Small intestine (tissue), 7 donors: ENCODE data around the gene CHMP3. TPM values are rescaled to one million over a fixed set of nuclear protein-coding genes. Genes with fewer than 3 reads are reported as not detected.

ENCODE experiments used
- DNase-seq, 2 donors: peaks; one replicate each; pipeline versions ENCODE4 v3.0.0 to v3.0.0-alpha.2; 2013
- FAIRE-seq: peaks from 2 replicates; lab custom pipeline; 2012; peaks lifted over from hg19 to GRCh38; lab: Jason Lieb, UNC
- H3K27ac ChIP-seq, 3 donors: one replicate each; pipeline ENCODE4 v1.5.1; 2013; ENCODE audit warnings: low read length in 2 of 3, mild to moderate bottlenecking in 2 of 3, control low read depth in 1 of 3, inconsistent platforms in 1 of 3, low read depth in 1 of 3, moderate library complexity in 1 of 3
- H3K27me3 ChIP-seq, 3 donors: one replicate each; pipeline ENCODE4 v1.6.1; 2013; ENCODE audit warnings: low read length in 3 of 3, inconsistent platforms in 1 of 3; ENCODE audit not compliant: control insufficient read depth in 3 of 3, insufficient read depth in 3 of 3
- H3K36me3 ChIP-seq, 3 donors: one replicate each; pipeline ENCODE4 v1.6.1; 2013; ENCODE audit warnings: low read length in 3 of 3, inconsistent platforms in 1 of 3, low read depth in 1 of 3, mild to moderate bottlenecking in 1 of 3, moderate library complexity in 1 of 3; ENCODE audit not compliant: control insufficient read depth in 3 of 3, insufficient read depth in 2 of 3
- H3K4me1 ChIP-seq, 3 donors: one replicate each; pipeline ENCODE4 v1.6.1; 2013; ENCODE audit warnings: low read length in 2 of 3, inconsistent platforms in 1 of 3, low read depth in 1 of 3, mild to moderate bottlenecking in 1 of 3, moderate library complexity in 1 of 3; ENCODE audit not compliant: control insufficient read depth in 3 of 3, insufficient read depth in 2 of 3
- H3K4me3 ChIP-seq, 3 donors: one replicate each; pipeline ENCODE4 v1.5.1; 2013; ENCODE audit warnings: low read length in 3 of 3, control low read depth in 1 of 3, inconsistent platforms in 1 of 3, low read depth in 1 of 3, mild to moderate bottlenecking in 1 of 3, moderate library complexity in 1 of 3
- H3K9me3 ChIP-seq, 2 donors: one replicate each; pipeline ENCODE4 v1.6.1; 2013; ENCODE audit warnings: low read depth in 1 of 2, low read length in 1 of 2; ENCODE audit not compliant: control insufficient read depth in 2 of 2, insufficient read depth in 1 of 2
- WGBS, 3 donors: extraction: QIAGEN DNeasy Blood & Tissue Kit; methylation state at CpG; one replicate each; pipeline ENCODE4 v1.1.7; 2013; 5-methylcytosine and 5-hydroxymethylcytosine counted together
- polyA plus RNA-seq, 4 donors: library from polyadenylated mRNA; stranded (reverse) in 3 of 4; unstranded in 1 of 4; fragments of 200-250 nt in 3 of 4; fragments of 120-200 nt in 1 of 4; gene quantifications; one replicate each; pipeline versions ENCODE4 v1.2.1 to v1.2.3, GENCODE V29; 2013
- donor health status: healthy with polysubstance abuse.
- donor health status: control.
- donor health status: control.
- donor health status: Bipolar disorder and iron deficiency.
- donor health status: healthy.

CHMP3 gene
- polyA plus RNA-seq, 4 donors, result 107 to 125 (median 119) TPM

DNA sequence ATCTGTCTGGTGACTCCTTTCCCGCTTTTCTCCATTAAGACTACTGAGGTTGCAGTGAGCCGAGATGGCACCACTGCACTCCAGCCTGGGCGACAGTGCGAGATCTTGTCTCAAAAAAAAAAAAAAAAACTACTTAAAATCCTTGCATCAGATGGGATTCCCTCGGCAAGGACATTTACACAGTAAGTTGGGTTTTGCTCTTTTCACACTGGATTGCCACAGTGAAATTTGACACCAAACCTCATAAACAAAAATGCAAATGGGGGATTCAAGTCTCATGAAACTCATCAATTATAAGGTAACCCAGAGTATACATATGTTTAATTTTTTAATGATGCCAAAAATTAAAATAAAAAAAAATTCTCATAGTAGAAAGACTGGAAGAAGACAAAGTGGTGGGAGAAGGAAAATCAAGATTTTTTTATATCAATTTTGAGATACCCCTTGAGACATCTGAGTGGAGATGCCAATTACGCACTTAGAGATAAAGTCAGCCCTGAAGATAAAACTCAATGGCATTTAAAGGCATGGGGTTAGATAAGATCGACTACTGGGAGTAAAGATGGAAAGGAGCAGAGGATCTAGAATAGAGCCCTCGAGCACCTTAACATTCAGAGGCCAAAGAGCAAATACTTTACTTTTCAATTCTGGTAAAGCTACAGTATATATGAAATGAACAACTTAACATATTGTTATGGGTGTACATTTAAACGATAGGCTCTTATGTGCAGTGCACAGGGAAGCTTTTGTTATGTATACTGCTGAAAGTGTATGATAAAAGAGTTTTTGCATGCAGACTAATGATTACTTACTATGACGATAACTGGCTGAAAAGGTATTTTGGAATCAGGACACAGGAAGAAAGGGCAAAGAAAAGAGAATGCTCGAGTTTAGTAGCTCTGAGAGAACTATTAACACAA, 37.6 kb downstream of the CHMP3 start:
- Histone ChIP-seq H3K9me3 (peaks cover 0 to under 1% of the 10 kb centered on the region in 2 donors), H3K27ac (no peak overlapping the region), H3K4me3 (no peak overlapping the region), H3K36me3 (peaks cover 2 to 14% (median 9%) of the 10 kb centered on the region in 3 donors), H3K27me3 (no peaks in the 10 kb centered on the region), H3K4me1 (no peaks in the 10 kb centered on the region)
- DNase-seq (no peak), FAIRE-seq (no peak)
- WGBS, 3 donors, result 86 to 90% (median 90%) methylated on average over 11 of the region's 11 CpGs

DNA sequence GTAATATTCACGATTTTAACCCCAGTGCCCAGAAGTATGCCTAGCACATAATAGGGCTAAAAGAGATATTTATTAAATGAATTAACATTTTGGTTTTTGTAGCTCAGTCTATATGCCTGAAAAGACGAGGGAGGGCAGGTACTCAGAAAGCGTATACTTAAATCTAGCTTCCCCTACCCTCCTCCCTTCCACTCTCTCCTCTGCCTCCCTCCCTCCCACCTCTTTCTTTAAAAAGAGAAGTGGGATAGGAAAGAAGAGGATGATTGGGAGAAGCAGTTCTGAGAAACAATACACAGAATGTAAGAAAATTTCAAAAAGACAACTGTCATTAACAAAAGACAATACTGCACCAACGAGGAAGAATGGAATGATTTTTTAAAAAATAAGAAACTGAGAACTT, 39.8 kb downstream of the CHMP3 start:
- FAIRE-seq (no peak), DNase-seq (no peak)
- WGBS, 3 donors, result 94 to 97% (median 96%) methylated on average over 4 of the region's 4 CpGs

DNA sequence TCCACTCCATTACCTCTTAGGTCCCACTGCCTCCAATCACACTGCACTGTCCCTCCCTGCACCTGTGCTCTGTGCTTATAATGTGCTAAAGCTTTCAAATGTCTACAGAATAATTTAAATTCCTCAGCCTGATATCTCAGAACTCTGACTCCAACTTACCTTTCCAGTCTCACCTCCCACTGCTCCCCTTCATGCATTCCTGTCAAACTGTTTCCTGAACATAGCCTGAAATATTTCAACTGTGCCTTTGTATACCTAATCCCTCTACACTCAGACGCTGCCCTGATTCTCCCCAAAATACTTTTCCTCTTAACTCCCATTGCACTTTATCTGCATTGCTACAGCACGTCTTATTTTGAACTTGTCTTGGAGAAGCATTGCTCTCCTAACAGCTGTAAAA, 40.5 kb downstream of the CHMP3 start:
- no peak overlapping the region for H3K4me3 ChIP-seq
- 88 to 94% (median 93%) methylated on average over 2 of the region's 2 CpGs for WGBS, 3 donors
- DNase-seq (no peak), FAIRE-seq (no peak)
- no peaks in the 10 kb centered on the region for H3K27me3 ChIP-seq
- H3K9me3 ChIP-seq, result peaks cover 0 to 8% of the 10 kb centered on the region in 2 donors
- peaks cover 0 to 11% (median 6%) of the 10 kb centered on the region in 3 donors for H3K36me3 ChIP-seq
- no peaks in the 10 kb centered on the region for H3K4me1 ChIP-seq
- no peak overlapping the region for H3K27ac ChIP-seq

More for the DNA sequence above, 39.8 kb downstream of the CHMP3 start:
- no peaks in the 10 kb centered on the region for H3K27me3 ChIP-seq
- H3K27ac ChIP-seq, result no peak overlapping the region
- H3K9me3 ChIP-seq, result peaks cover 0 to 8% of the 10 kb centered on the region in 2 donors
- H3K4me1 ChIP-seq, result no peaks in the 10 kb centered on the region
- no peak overlapping the region for H3K4me3 ChIP-seq
- peaks cover 0 to 14% (median 6%) of the 10 kb centered on the region in 3 donors for H3K36me3 ChIP-seq

DNA sequence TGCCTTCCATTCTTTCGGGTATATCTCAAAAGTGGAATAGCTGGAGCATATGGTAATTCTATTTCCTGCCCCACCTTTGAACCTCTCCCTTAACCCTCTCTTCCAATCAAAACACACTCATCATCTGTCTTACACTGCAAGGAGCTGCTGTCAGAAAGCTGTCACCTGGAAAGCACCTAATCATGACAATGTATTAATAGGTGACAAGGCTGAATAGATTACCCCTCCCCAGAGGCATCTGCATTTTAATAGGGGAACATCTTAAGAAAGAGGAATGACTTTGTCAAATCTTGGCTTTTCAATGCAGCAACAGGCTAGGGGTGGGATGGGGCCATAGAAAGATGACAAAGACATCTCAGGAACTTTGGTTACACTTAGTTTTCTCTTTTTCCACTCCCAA, 41.3 kb downstream of the CHMP3 start:
- Histone ChIP-seq H3K27me3 (no peaks in the 10 kb centered on the region), H3K4me3 (no peak overlapping the region), H3K27ac (no peak overlapping the region), H3K4me1 (no peaks in the 10 kb centered on the region), H3K36me3 (peaks cover 0 to 8% (median 4%) of the 10 kb centered on the region in 3 donors), H3K9me3 (peaks cover 0 to 8% of the 10 kb centered on the region in 2 donors)
- DNase-seq (no peak), FAIRE-seq (no peak)
- WGBS, 3 donors, result 90 to 100% (median 97%) methylated on average over 1 of the region's 1 CpG

- Histone ChIP-seq H3K4me1 (no peaks in the 10 kb centered on the region), H3K27ac (no peak overlapping the region), H3K9me3 (peaks cover 0 to 8% of the 10 kb centered on the region in 2 donors), H3K4me3 (no peak overlapping the region), H3K36me3 (peaks cover 0 to 4% (median 0%) of the 10 kb centered on the region in 3 donors), H3K27me3 (no peaks in the 10 kb centered on the region)
- 95 to 100% (median 100%) methylated on average over 1 of the region's 1 CpG for WGBS, 3 donors
- no peak for DNase-seq
- no peak for FAIRE-seq
Measured at GRCh38 chr2:86520153-86520552, 43.1 kb downstream of the CHMP3 start.

DNA sequence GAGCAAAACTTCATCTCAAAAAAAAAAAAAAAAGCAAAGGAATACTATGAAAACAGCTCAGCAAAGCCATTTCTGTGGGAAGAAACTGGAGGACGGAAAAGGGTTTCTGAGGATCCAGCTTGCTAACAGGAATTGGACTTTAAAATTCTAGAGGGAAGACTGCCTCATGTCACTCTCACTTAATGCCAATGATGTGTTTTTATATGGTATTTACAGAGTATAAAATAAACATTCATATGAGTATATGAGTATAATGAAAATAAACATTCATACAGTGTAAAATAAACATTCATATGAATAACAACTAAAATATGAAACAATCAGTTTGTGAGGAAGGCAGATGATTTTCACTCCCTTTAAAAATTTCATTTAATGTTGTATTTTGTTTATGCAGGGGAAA, 43.9 kb downstream of the CHMP3 start:
- FAIRE-seq (peak; percentile 59), DNase-seq (no peak)
- Histone ChIP-seq H3K27me3 (no peaks in the 10 kb centered on the region), H3K4me3 (no peak overlapping the region), H3K27ac (no peak overlapping the region), H3K36me3 (peaks cover 0 to 4% (median 0%) of the 10 kb centered on the region in 3 donors), H3K4me1 (no peaks in the 10 kb centered on the region), H3K9me3 (peaks cover 0 to 8% of the 10 kb centered on the region in 2 donors)
- 85 to 100% (median 95%) methylated on average over 1 of the region's 1 CpG for WGBS, 3 donors

DNA sequence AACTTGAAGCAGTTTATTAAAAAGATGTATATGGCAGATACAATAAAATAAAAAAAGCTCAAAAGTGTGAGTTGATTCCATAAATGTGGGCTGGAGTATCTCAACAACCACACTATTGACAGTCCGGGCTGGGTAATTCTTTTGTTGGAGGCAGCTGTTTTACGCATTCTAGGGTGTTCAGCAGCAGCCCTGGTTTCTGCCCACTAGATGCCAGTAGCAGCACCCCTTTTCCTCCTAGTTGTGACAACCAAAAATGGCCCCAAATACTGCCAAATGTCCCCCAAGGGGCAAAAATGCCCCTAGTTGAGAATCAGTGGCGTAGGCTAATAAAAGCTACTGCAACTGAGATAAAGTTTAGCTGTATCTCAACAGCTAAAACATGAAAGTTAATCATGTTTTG, 44.8 kb downstream of the CHMP3 start:
- FAIRE-seq, result no peak

GRCh38 chr2:86513948-86514660, 49.1 kb downstream of the CHMP3 start:
- Histone ChIP-seq H3K27ac (no peak overlapping the region), H3K9me3 (no peaks in the 10 kb centered on the region), H3K4me1 (no peaks in the 10 kb centered on the region), H3K27me3 (no peaks in the 10 kb centered on the region), H3K36me3 (peaks cover 3 to 8% (median 5%) of the 10 kb centered on the region in 3 donors), H3K4me3 (no peak overlapping the region)
- no peak for DNase-seq
- 86 to 95% (median 92%) methylated on average over 5 of the region's 5 CpGs for WGBS, 3 donors
- FAIRE-seq, result no peak

More for the DNA sequence above, 44.8 kb downstream of the CHMP3 start:
- Histone ChIP-seq H3K4me1 (no peaks in the 10 kb centered on the region), H3K4me3 (no peak overlapping the region), H3K9me3 (peaks cover 0 to 8% of the 10 kb centered on the region in 2 donors), H3K27ac (no peak overlapping the region), H3K36me3 (peaks cover 0 to 4% (median 0%) of the 10 kb centered on the region in 3 donors), H3K27me3 (no peaks in the 10 kb centered on the region)
- peak; percentile 34 to 35 for DNase-seq
- 73 to 80% (median 79%) methylated on average over 3 of the region's 3 CpGs for WGBS, 3 donors
